Bone marrow (tissue), 2 donors: ENCODE measurements around the gene PDLIM5.

Experiments
- DNase-seq, 2 donors: peaks; one replicate each; lab custom pipeline; 2025; lab: John Stamatoyannopoulos, UW

PDLIM5 gene

GRCh38 chr4:94426783-94427182, 25.0 kb upstream of the PDLIM5 start:
- DNase-seq = no peak

GRCh38 chr4:94428884-94429283, 22.9 kb upstream of the PDLIM5 start:
- DNase-seq = no peak

DNA sequence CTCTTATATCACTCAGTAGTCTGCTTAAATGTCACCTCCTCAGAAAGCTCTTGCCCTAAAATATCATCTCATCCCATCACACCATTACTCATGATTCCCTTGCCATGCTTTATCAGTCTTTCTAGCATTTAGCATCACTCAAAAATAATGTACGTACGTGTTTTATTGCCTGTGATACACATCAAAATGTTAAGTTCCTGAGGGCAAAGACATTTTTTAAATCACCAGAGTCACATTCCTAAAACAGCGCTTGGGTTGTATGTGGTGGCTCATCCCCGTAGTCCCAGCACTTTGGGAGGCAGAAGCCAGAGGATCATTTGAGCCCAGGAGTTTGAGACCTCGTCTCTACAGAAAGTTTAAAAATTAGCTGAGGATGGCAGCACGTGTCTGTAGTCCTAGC, 21.3 kb upstream of the PDLIM5 start:
- no peak for DNase-seq

DNA sequence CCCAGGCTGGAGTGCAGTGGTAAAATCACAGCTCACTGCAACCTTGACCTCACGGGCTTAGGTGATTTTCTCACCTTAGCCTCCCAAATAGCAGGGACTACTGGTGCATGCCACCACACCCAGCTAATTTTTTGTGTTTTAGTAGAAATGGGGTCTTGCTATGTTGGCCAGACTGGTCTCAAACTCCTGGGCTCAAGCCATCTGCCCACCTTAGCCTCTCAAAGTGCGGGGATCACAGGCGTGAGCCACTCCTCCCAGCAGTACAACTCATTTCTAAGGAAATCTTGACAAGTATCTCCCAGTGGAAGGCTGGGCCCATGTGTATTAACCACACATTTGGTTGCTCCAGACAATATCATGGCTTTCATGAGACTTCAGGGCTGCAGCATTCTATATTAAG, 20.4 kb upstream of the PDLIM5 start:
- DNase-seq = no peak

DNA sequence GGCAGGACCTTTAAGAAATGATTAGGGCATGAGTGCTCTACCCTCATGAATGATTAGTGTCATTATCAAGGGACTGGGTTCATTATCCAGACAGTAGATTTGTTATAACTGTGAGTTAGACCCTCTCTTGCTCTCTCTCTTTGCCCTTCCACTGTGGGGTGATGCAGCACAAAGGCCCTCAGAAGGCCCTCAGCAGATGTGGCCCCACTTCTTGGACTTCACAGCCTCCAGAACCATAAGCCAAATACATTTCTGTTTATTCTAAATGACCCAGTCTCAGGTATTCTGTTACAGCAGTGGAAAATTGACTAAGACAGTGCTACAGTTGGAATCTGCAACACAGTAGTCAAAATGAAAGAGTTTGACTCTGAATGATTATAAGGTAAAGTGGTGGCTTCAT, 17.2 kb upstream of the PDLIM5 start:
- DNase-seq = no peak

DNA sequence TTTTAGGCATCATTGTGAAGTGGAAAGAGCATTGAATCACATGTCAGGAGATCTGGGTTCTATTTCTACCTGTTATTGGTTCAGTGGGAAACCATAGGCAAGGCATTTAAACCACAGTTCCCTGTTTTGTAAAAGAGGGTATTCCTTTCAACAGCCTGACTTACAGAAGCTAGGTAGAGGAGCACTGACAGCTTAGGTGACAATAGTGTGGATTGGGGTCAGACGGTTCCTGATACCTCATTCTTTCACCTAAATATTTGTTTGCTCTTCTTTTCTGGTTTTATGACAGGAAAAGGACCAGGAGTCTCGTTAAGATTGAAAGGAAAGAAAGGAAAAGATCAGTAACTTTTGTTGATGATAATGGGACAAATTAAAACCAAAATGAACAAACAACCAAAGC, 15.9 kb upstream of the PDLIM5 start:
- DNase-seq = no peak

DNA sequence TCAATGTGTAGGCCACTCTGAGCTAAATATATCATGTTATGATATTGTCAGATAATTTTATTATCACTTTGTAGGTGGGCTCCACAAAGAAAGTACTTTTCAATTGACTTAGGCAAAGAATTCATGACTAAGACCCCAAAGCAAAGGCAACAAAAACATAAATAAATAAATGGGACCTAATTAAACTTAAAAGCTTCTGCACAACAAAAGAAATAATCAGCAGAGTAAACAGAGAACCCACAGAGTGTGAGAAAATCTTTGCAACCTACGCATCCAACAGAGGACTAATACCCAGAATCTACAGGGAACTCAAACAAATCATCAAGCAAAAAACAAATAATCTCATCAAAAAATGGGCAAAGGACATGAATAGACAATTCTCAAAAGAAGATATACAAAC, 15.2 kb upstream of the PDLIM5 start:
- DNase-seq = no peak

- DNase-seq = no peak
These were observed 12.1 kb upstream of the PDLIM5 start for GRCh38 chr4:94439606-94440005.

DNA sequence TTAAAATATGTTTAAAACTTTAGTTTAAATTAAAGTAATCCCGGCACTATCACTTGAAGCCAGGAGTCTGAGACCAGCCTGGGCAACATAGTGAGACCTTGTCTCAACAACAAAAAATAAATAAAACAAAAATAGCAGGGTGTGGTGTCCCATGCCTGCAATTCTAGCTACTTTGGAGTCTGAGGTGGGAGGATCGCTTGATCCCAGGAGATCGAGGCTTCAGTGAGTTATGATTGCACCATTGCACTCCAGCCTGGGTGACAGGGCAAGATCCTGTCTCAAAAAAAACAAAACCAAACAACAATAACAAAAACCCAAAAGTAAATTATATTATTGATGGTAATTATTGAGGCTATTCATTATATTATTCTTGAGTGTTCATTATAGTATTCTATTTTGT, 9.9 kb upstream of the PDLIM5 start:
- DNase-seq = no peak

DNA sequence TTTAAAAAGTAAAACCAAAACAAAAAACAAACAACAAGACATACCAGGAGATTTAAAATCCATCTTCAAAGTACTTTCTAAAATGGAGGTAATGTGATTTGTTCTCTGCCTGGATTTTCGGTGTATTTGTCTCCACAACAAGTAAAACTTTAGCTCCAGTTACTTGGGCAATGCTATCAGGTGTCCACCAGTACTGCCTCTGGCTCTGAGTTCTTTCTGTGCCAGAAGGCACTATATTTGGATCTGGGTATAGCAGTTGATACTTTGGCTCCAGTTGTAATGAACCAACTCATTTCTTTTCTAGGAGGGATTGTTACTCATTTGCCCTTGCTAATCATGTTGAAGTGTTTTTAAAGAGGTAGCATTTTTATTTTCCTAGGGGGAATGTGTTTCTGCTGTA, 9.5 kb upstream of the PDLIM5 start:
- no peak for DNase-seq

- DNase-seq = no peak
These were observed 5.4 kb upstream of the PDLIM5 start for GRCh38 chr4:94446386-94446785.

DNA sequence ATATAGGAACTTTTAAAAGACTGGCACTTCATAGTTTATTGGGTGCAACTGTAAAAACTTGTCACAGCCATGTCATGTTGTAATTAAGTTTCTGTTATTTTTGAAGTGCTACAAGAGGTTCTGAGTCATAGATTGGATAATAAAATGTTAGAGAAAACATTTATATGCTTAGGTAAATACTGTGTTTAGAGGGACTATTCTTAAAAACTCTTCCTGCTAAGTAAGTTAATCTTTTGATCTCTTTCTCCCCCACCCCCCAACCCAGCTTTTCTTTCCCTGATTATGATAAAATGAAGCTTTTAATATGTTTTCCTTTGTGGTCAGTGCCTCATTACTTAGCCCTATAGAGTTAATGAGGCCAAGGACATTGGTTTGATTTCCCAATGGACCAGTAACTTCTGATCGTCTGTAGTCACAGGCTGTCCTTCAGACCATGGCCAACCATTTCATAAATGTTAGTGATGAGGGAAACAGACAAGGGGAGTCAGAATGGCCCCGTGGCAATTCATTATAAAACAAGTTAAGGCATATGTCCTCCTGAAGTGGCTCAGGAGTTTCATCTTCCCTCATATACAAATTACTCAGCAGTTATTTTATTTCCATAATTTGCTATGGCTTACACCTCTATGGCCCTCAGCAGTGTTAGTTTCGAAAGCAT, 3.9 kb upstream of the PDLIM5 start:
- DNase-seq = no peak

DNA sequence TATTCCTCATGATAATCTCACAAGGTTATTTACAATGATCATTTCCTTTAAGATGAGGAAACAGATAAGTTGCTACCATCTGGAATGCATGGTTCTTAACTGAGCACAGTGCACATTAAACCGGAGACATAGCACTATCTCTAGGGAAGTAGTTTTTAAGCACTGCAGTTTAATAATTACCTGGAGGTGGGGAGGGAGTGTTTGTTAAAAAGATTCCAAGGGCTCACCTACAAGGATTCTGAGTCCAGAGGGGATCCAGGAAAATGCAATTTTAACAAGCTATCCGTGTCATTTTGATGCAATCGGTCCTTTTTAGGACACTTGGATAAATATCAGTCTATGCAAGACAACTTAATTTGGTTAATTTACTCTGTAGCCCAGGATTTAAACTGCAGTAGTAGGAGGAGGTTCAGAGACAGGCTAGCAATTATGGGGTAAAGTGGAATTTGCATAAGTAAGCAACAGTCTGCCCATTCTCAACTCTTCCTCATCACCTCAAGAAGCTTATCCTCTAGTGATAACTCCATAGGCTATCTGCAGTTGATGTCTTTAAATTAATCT, 2.8 kb upstream of the PDLIM5 start:
- peak in 1 of 2 donors; percentile 22 for DNase-seq

GRCh38 chr4:94451051-94451694, 569 bp upstream of the PDLIM5 start:
- DNase-seq = no peak

DNA sequence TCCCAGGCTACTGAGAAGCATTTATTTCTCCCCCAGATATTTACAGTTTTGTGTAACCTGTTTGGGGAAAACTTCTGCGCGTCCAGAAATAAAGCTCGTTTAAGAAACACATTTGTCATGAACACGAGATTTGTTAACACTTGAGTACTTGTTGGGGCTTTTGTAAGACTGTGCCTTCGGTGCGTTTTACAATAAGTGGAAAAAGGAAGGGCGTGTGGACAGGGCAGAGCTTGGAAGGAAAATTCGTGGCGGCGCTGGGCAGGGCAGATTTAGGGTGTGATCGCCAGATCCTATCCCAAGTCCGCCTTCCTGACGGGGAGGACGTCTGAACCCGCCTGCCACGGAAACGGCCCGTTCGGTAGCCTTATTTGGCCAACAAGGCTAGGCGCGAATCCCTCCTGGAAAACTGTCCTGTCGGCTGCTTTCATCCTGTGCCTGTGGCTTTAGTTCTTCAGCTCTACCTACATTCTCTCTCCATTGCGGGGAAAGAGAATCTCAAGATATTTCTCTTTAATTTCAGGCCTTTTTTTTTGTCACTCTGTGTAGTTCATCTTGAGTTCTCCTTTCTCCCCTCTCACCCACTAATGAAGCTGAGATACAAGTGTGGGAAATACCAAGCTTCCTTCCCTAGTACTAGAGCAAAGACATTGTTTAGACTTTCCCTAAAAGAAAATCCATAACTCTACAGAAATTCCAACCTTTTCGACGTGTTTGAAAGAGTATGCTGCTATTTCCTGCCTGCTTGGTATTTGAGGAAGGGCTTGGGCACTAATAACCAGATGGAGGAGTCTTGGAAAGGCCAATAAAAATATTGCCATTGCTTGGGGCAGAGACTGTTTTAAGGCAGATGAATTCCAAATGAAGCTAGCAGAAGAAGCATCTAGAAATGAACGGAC, 982 bp downstream of the PDLIM5 start:
- DNase-seq = peak in 1 of 2 donors; percentile 7

- DNase-seq = no peak
These were observed 1.7 kb downstream of the PDLIM5 start for GRCh38 chr4:94453391-94453963.

- DNase-seq = no peak
These were observed 2.7 kb downstream of the PDLIM5 start for GRCh38 chr4:94454405-94454804.

- DNase-seq = no peak
These were observed 3.3 kb downstream of the PDLIM5 start for GRCh38 chr4:94455081-94455480.

GRCh38 chr4:94457692-94458106, 6.0 kb downstream of the PDLIM5 start:
- no peak for DNase-seq

GRCh38 chr4:94458682-94459081, 6.9 kb downstream of the PDLIM5 start:
- DNase-seq = no peak

DNA sequence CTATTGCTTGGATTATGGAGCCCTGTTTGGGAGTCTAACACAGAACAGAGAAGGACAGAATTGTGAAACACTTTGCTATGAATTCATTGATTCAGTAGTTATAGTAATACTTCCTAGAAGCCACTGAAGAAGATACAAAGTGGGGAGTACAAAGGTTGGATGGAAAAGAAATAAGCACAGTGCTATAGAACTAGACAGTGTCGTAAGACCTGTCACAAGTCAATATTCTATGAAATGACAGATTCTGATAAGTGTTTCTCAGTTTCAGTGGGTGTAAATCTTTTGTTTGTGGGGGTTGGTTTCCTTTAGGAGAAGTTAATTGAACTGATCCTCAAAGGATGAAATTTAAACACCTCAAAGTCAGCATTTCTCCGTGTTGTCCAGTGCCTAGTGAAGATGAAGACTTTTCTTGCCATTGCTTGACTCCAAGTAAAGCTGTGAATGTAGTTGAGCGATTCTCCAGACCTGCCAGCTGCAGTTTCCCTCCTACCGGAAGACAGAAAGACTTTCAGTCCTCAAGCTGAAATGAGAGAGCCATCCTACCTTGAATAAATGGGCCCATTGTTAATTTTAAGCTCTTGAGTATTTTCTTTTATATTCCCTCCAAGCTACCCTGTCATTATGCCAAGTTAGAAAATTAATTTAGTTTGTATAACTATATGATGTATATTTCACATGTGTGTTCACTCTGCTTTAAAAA, 7.9 kb downstream of the PDLIM5 start:
- DNase-seq = no peak

- DNase-seq = no peak
These were observed 9.8 kb downstream of the PDLIM5 start for GRCh38 chr4:94461506-94461905.
